NB4 (cell line): ENCODE data around the gene DEUP1.

Experiments
- MAX ChIP-seq: IDR thresholded peaks from 2 replicates; pipeline ENCODE4 v1.6.1; 2011; ENCODE audit warnings: low read depth, low read length
- POLR2A ChIP-seq: IDR thresholded peaks from 2 replicates; pipeline ENCODE4 v1.6.1; 2011; ENCODE audit warnings: mild to moderate bottlenecking; ENCODE audit not compliant: insufficient read length; ENCODE audit errors: extremely low read depth
- TF ChIP-seq, protein P1 (sequence below): IDR thresholded peaks from one replicate; pipeline ENCODE4 v1.5.1; 2012; ENCODE audit warnings: low read depth, low read length

DNA sequence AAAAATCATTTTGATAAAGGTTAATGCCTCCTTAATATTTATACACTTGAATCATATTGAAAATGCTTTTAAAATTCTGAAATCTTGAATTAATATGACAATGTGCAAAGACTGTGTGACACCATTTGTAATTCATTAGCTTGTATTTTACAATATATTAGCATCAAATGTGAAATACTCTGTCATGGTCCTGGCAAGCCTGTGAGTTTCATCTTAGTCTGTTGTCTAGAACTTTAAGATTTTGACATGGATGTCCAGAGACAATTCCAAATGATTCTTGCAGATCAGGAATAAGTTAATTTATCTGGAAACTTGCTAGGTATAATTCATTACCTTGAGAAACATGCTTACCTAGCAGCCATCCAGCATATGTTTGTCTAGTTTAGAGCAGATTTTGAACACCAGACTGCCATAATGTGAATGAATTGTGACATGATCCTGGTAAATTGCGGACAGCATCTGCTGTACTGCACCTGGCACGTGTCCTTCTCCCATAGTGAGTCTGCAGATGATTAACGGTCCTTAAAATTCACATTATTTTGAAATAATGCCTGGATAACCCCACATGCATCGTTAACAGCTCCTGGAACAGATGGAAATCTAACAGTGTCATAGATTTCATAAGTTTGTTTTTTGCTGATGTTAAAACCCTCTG, 34.5 kb upstream of the DEUP1 start:
- TF ChIP-seq POLR2A (no peak), MAX (no peak)
- TF ChIP-seq, protein P1, sequence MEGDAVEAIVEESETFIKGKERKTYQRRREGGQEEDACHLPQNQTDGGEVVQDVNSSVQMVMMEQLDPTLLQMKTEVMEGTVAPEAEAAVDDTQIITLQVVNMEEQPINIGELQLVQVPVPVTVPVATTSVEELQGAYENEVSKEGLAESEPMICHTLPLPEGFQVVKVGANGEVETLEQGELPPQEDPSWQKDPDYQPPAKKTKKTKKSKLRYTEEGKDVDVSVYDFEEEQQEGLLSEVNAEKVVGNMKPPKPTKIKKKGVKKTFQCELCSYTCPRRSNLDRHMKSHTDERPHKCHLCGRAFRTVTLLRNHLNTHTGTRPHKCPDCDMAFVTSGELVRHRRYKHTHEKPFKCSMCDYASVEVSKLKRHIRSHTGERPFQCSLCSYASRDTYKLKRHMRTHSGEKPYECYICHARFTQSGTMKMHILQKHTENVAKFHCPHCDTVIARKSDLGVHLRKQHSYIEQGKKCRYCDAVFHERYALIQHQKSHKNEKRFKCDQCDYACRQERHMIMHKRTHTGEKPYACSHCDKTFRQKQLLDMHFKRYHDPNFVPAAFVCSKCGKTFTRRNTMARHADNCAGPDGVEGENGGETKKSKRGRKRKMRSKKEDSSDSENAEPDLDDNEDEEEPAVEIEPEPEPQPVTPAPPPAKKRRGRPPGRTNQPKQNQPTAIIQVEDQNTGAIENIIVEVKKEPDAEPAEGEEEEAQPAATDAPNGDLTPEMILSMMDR, result no peak
